ENCODE data around the gene FZD1.

FZD1 gene

GRCh38 chr7:91264046-91264923 lies at the start of gene FZD1:
FZD1 (plus strand) TSS chr7:91264433; CDS start chr7:91264881, 448 bp downstream.
- DNase-seq: peak; percentile 37

GRCh38 chr7:91226411-91226810 lies 37.8 kb upstream of the FZD1 start:
- no peak for DNase-seq

- DNase-seq: no peak
These were observed 35.9 kb upstream of the FZD1 start for GRCh38 chr7:91228327-91228726.

- no peak for DNase-seq
These were observed 35.2 kb upstream of the FZD1 start for GRCh38 chr7:91228927-91229558.

- DNase-seq: no peak
These were observed 34.1 kb upstream of the FZD1 start for GRCh38 chr7:91230100-91230499.

- no peak for DNase-seq
These were observed 33.7 kb upstream of the FZD1 start for GRCh38 chr7:91230503-91230902.

- no peak for DNase-seq
These were observed 31.0 kb upstream of the FZD1 start for GRCh38 chr7:91233212-91233611.

GRCh38 chr7:91235211-91235832 lies 28.9 kb upstream of the FZD1 start:
- no peak for DNase-seq

- no peak for DNase-seq
These were observed 25.0 kb upstream of the FZD1 start for GRCh38 chr7:91239171-91239604.

GRCh38 chr7:91239772-91240171 lies 24.5 kb upstream of the FZD1 start:
- DNase-seq: no peak

- DNase-seq: no peak
These were observed 23.8 kb upstream of the FZD1 start for GRCh38 chr7:91240376-91240941.

- DNase-seq: no peak
These were observed 22.0 kb upstream of the FZD1 start for GRCh38 chr7:91242097-91242844.

- no peak for DNase-seq
These were observed 20.5 kb upstream of the FZD1 start for GRCh38 chr7:91243591-91244301.

- no peak for DNase-seq
These were observed 16.7 kb upstream of the FZD1 start for GRCh38 chr7:91247500-91247899.

- DNase-seq: no peak
These were observed 15.2 kb upstream of the FZD1 start for GRCh38 chr7:91248996-91249395.

- no peak for DNase-seq
These were observed 14.6 kb upstream of the FZD1 start for GRCh38 chr7:91249506-91250233.

- DNase-seq: no peak
These were observed 13.5 kb upstream of the FZD1 start for GRCh38 chr7:91250706-91251105.

- no peak for DNase-seq
These were observed 12.4 kb upstream of the FZD1 start for GRCh38 chr7:91251877-91252276.

GRCh38 chr7:91263384-91264045 lies 718 bp upstream of the FZD1 start:
- no peak for DNase-seq

GRCh38 chr7:91264924-91265681 lies 870 bp downstream of the FZD1 start:
- no peak for DNase-seq
